DMS114 treated with DMSO at 0.1 percent for 48 hours (cell line): ENCODE results near the gene FURIN.
"Not testable (repeated sequence)": the region's sequence is repeated elsewhere in the genome, so short reads cannot be mapped to it uniquely, and the experiment has no call there.

Experiments used
- DNase-seq: peaks from one replicate; lab custom pipeline; 2025; ENCODE audit not compliant: unreplicated experiment; lab: John Stamatoyannopoulos, UW

Gene FURIN

GRCh38 chr15:90869601-90870353 lies 1.4 kb downstream of the FURIN start:
- no peak for DNase-seq

GRCh38 chr15:90870354-90871138 lies 2.2 kb downstream of the FURIN start:
- no peak for DNase-seq

- DNase-seq = no peak
These were observed 2.8 kb downstream of the FURIN start for GRCh38 chr15:90871139-90871715.

GRCh38 chr15:90871716-90872485 lies 3.5 kb downstream of the FURIN start:
- DNase-seq = no peak

DNA sequence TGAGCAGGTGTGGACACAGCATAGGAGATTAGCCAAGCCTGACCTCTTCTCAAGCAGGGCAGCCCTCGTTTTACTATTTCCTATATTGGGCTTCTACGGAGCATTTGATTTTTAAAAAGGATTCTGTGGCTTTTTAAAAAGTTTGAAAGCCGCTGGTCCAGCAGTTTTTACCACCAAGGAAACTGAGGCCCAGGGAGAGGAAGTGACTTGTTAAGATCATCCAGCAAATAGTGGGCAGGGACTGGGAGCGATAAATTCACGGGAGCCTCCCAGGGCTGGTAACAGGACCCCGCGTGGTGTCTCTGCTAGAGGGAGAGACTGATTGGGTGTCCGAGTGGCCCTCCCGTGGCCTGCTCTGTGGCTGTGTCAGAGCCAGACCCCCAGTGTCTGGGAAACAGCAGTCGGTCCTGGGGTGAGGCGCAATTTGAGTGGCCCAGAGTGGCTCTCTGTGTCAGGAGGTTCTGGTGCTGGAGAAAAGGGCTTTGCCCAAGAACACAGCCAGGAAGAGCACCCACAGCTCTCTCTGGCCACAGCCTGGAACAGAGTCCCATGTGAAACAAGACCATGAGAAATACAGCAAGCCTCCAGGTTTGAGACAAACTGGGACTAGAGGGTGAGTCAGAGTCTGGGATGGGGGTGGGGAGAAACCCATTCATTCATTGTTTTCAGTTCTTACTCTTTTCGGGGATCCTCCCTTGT lies 4.2 kb downstream of the FURIN start:
- DNase-seq = no peak

- DNase-seq = no peak
These were observed 5.2 kb downstream of the FURIN start for GRCh38 chr15:90873488-90873997.

DNA sequence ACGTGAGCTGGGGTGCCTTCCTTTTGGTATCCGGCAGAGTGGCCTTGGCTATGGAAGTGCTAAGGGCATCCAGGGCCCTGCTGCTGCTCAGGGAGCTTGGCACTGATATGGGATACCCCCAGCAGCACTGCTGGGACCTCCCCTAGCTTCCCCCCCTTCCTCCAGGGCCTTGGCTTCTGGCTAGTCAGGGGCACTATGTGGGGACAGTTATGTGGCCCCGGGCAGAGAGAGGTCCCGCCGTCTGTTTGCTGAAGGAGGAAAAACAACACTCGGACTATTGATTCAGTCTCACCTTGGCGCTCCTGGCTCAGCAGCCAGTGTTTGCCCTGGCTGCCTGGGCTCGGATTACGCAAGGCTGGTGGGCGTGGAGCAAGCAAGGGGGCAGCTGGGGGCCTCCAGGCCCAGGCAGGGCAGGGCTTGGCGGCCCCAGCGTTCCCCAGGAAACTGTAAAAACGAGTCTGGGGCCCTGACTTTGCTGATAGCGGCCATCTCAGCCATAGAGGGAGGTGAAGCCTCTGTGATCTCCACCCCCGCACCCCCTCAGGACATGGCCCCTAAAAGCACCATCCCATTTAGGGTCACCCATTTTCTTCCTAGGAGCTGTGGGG lies 5.7 kb downstream of the FURIN start:
- DNase-seq = no peak

DNA sequence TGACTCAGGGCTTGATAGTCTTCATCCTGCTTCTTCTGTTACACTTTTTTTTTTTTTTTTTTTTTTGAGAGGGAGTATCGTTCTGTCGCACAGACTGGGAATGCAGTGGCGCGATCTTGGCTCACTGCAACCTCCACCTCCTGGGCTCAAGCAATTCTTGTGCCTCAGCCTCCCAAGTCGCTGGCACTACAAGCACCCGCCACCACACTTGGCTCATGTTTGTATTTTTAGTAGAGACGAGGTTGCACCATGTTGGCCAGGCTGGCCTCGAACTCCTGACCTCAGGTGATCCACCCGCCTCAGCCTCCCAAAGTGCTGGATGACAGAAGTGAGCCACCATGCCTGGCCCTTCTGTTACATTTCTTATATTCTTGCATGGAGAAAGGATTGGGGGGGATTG lies 6.6 kb downstream of the FURIN start:
- not testable (repeated sequence) for DNase-seq

- DNase-seq = no peak
These were observed 7.2 kb downstream of the FURIN start for GRCh38 chr15:90875549-90875981.

GRCh38 chr15:90876046-90876445 lies 7.7 kb downstream of the FURIN start:
- DNase-seq = no peak

- no peak for DNase-seq
These were observed 8.3 kb downstream of the FURIN start for GRCh38 chr15:90876512-90877170.

- DNase-seq = no peak
These were observed 8.9 kb downstream of the FURIN start for GRCh38 chr15:90877315-90877714.

DNA sequence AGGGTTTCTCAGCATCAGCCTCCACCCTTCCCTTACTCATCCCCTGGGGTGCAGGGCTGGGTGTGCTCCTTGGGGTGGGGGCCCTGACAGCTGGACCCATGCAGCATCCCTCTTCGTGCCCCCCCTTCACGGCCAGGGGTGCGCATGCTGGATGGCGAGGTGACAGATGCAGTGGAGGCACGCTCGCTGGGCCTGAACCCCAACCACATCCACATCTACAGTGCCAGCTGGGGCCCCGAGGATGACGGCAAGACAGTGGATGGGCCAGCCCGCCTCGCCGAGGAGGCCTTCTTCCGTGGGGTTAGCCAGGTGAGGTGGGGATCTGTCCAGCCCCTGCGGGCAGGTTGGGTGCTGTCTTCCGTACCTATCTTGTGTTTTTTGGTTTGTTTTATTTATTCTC lies 9.6 kb downstream of the FURIN start:
- DNase-seq = no peak

- DNase-seq = no peak
These were observed 10.3 kb downstream of the FURIN start for GRCh38 chr15:90878660-90879059.

DNA sequence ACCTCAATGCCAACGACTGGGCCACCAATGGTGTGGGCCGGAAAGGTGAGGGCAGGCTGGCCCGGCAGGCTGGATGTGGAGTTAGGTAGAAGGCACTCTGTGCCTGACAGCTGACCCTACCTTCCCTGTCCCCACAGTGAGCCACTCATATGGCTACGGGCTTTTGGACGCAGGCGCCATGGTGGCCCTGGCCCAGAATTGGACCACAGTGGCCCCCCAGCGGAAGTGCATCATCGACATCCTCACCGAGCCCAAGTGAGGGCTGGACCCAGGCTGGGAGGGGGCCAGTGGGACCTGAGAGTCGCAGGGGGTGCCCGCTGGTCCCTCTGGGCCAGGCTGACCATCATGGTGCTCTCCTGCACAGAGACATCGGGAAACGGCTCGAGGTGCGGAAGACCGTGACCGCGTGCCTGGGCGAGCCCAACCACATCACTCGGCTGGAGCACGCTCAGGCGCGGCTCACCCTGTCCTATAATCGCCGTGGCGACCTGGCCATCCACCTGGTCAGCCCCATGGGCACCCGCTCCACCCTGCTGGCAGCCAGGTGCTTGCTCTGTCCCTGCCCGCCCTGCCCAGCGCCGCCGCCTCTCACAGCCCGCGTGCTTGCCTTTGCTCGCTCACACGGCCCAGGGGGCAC lies 11.5 kb downstream of the FURIN start:
- DNase-seq = no peak

GRCh38 chr15:90880381-90881145 lies 12.2 kb downstream of the FURIN start:
- DNase-seq = no peak

- no peak for DNase-seq
These were observed 13.0 kb downstream of the FURIN start for GRCh38 chr15:90881181-90881977.
